HFFc6 (cell line): ENCODE data around the gene PLA2G4E. TPM values are rescaled to one million over a fixed set of nuclear protein-coding genes. Genes with fewer than 3 reads are reported as not detected.

ENCODE experiments used
- DNase-seq: peaks from one replicate; pipeline ENCODE4 v3.0.0-alpha.2; 2018
- H3K27ac Mint-ChIP-seq: 2 replicates; pipeline ENCODE4 v1.8.0; 2020; ENCODE audit warnings: mild to moderate bottlenecking, mixed read lengths
- H3K27me3 Mint-ChIP-seq: 2 replicates; pipeline ENCODE4 v1.8.0; 2021; ENCODE audit warnings: mild to moderate bottlenecking, moderate library complexity, mixed read lengths; ENCODE audit not compliant: insufficient read depth
- H3K36me3 Mint-ChIP-seq: 2 replicates; pipeline ENCODE4 v1.8.0; 2021; ENCODE audit warnings: low read depth, mixed read lengths
- H3K4me1 Mint-ChIP-seq: 2 replicates; pipeline ENCODE4 v1.8.0; 2020; ENCODE audit warnings: low read depth, mixed read lengths
- H3K4me3 Mint-ChIP-seq: 2 replicates; pipeline ENCODE4 v1.8.0; 2020; ENCODE audit warnings: mild to moderate bottlenecking, moderate library complexity, mixed read lengths
- H3K9me3 Mint-ChIP-seq: 2 replicates; pipeline ENCODE4 v1.8.0; 2020; ENCODE audit warnings: mild to moderate bottlenecking, mixed read lengths
- CTCF ChIP-seq: fragments of 200-600 bp; sonication (generic); IDR thresholded peaks from 2 replicates; pipeline ENCODE4 v1.5.0; 2021; ENCODE audit warnings: antibody characterized with exemption, mild to moderate bottlenecking
- total RNA-seq, 6 experiments: library from RNA; stranded (reverse); fragmentation: NEBNext Ultra II Directional; extraction: Animal tissue kit (Norgen Biotek cat#: 25700); gene quantifications; 2 replicates in 1 of 6; 3 replicates in 5 of 6; pipeline ENCODE4 v1.2.3, GENCODE V29; 2021

PLA2G4E gene
- total RNA-seq, 6 experiments from 2014 or later, result not detected

GRCh38 chr15:42009022-42009421 is 11.8 kb downstream of the PLA2G4E start:
- no peak overlapping the region for H3K27ac Mint-ChIP-seq
- DNase-seq, result no peak
- H3K4me3 Mint-ChIP-seq, result no peak overlapping the region
- no peaks in the 10 kb centered on the region; the same call in 1 of the 2 replicates for H3K9me3 Mint-ChIP-seq
- peaks cover 53% of the 10 kb centered on the region for H3K27me3 Mint-ChIP-seq
- H3K36me3 Mint-ChIP-seq, result no peaks in the 10 kb centered on the region
- peaks cover 8% of the 10 kb centered on the region for H3K4me1 Mint-ChIP-seq
- no peak for TF ChIP-seq CTCF

DNA sequence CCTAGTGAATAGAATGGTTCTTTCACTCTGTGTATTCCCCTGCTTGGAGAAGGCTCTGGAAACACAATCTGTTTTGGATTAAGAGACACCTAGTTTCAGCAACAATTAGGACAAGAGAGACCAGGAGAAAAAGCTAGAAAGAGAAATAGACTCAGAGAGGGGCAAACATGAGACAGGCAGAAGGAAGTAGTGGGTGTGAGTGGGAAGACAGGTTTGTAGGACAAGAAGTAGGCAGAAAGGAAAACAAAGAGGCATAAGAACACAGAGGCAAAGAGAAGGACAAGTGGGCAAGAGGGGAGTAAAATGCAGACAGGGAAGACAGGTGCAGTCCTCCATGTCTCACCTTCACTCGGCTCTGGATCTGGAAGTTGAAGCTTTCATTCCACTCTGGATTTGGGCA is 13.5 kb downstream of the PLA2G4E start:
- no peak overlapping the region for H3K27ac Mint-ChIP-seq
- DNase-seq, result no peak

GRCh38 chr15:42002333-42002732 is 18.5 kb downstream of the PLA2G4E start:
- Mint-ChIP-seq H3K27ac (no peak overlapping the region), H3K9me3 (no peaks in the 10 kb centered on the region; the same call in 1 of the 2 replicates), H3K36me3 (no peaks in the 10 kb centered on the region), H3K4me1 (no peaks in the 10 kb centered on the region), H3K27me3 (peaks cover 62% of the 10 kb centered on the region), H3K4me3 (no peak overlapping the region)
- no peak for TF ChIP-seq CTCF
- DNase-seq, result no peak

More for the DNA sequence above, 13.5 kb downstream of the PLA2G4E start:
- no peak for TF ChIP-seq CTCF
- H3K36me3 Mint-ChIP-seq, result no peaks in the 10 kb centered on the region
- H3K4me1 Mint-ChIP-seq, result peaks cover 8% of the 10 kb centered on the region
- H3K4me3 Mint-ChIP-seq, result no peak overlapping the region
- H3K27me3 Mint-ChIP-seq, result peaks cover 61% of the 10 kb centered on the region
- no peaks in the 10 kb centered on the region; the same call in 1 of the 2 replicates for H3K9me3 Mint-ChIP-seq

- no peak overlapping the region for H3K4me3 Mint-ChIP-seq
- H3K36me3 Mint-ChIP-seq, result no peaks in the 10 kb centered on the region
- H3K9me3 Mint-ChIP-seq, result no peaks in the 10 kb centered on the region
- no peak for TF ChIP-seq CTCF
- no peaks in the 10 kb centered on the region for H3K4me1 Mint-ChIP-seq
- H3K27ac Mint-ChIP-seq, result no peak overlapping the region
- peaks cover 60% of the 10 kb centered on the region for H3K27me3 Mint-ChIP-seq
- DNase-seq, result no peak
Observed at GRCh38 chr15:42001236-42001635, 19.6 kb downstream of the PLA2G4E start.

DNA sequence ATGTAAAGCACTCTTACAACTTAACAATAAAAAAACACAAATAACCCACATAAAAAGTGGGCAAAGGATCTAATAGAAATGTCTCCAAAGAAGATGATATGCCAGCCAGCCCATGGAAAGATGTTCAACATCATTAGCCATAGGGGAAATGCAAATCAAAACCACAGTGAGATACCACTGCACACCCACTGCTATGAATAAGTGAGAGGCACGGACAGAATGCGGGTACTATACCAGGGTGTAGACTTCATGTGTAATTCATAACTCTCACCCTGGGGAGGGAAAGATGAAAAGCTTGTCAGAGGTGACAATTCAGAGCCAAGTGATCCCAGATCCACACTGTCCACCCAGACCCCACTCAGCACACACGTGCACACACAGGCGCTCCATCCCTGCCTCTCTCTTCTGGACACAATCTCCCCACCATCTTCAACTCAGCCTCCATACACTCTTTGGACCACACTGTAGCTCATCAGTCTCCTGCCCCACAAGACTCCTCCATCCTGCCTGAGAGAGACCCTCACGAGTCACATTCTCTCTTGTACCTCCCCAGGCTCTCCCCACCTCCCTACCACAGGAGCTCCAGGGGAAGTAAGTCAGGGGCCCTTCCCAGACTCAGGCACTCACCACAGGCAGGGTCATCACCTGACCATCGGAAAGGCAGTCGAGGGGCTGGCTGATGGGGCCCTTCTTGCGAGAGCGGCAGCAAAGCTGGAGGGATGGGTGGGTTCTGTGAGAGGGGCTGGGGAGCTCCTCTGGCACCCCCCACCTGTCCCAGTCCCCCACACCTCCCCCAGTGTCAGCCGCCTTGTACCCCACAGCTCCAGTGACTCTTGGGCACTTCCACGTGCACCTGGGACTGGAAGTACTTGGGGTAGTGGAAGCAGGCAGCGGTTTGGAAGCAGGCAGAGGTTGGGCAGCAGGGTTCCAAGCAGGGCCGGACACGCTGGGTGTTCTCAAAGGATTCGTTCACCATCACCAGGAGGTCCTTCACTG is 21.3 kb downstream of the PLA2G4E start:
- Mint-ChIP-seq H3K4me1 (no peaks in the 10 kb centered on the region), H3K27ac (no peak overlapping the region), H3K9me3 (no peaks in the 10 kb centered on the region), H3K4me3 (no peak overlapping the region), H3K36me3 (no peaks in the 10 kb centered on the region), H3K27me3 (peaks cover 52% of the 10 kb centered on the region)
- DNase-seq, result no peak
- TF ChIP-seq CTCF, result no peak
